HCT116 (cell line): ENCODE measurements around the gene MPZL2.

Experiments
- EZH2 ChIP-seq: fragments of 200-600 bp; sonication (generic); IDR thresholded peaks from 2 replicates; pipeline ENCODE4 v1.6.1; 2017; ENCODE audit warnings: antibody characterized with exemption, mixed run types
- EZH2phosphoT487 ChIP-seq: fragments of 200-600 bp; IDR thresholded peaks from 2 replicates; pipeline ENCODE4 v1.6.1; 2018; ENCODE audit warnings: antibody characterized with exemption, borderline replicate concordance
- JUND ChIP-seq: IDR thresholded peaks from 2 replicates; pipeline ENCODE4 v1.6.1; 2012
- MAX ChIP-seq: IDR thresholded peaks from 2 replicates; pipeline ENCODE4 v1.6.1; 2012
- POLR2A ChIP-seq: IDR thresholded peaks from 2 replicates; pipeline ENCODE4 v1.7.0; 2011; ENCODE audit warnings: borderline replicate concordance; ENCODE audit not compliant: insufficient read depth, insufficient read length; ENCODE audit errors: extremely low read depth
- POLR2AphosphoS5 ChIP-seq: IDR thresholded peaks from 2 replicates; pipeline ENCODE4 v1.6.1; 2011; ENCODE audit warnings: mild to moderate bottlenecking, low read depth, low read length, moderate library complexity
- RAD21 ChIP-seq: IDR thresholded peaks from 2 replicates; pipeline ENCODE4 v1.6.1; 2012; ENCODE audit warnings: low read depth, mild to moderate bottlenecking
- YY1 ChIP-seq: IDR thresholded peaks from 2 replicates; pipeline ENCODE4 v1.6.1; 2011; ENCODE audit warnings: low read length, low read depth, moderate library complexity, mild to moderate bottlenecking; ENCODE audit not compliant: insufficient replicate concordance; ENCODE audit errors: extremely low read depth
- ZBTB33 ChIP-seq: IDR thresholded peaks from 2 replicates; pipeline ENCODE4 v1.6.1; 2011; ENCODE audit warnings: mild to moderate bottlenecking, low read length, moderate library complexity; ENCODE audit not compliant: insufficient replicate concordance; ENCODE audit errors: extremely low read depth
- ZNF274 ChIP-seq: fragments of 200-500 bp; sonication (Bioruptor generic); IDR thresholded peaks from 2 replicates; pipeline ENCODE4 v1.6.1; 2014; ENCODE audit warnings: mild to moderate bottlenecking, low read depth, low read length, inconsistent platforms
- TF ChIP-seq, protein P1 (sequence below), 3 experiments: fragments of 200-600 bp in 1 of 3; sonication (generic) in 1 of 3; IDR thresholded peaks in 2 of 3; conservative IDR thresholded peaks in 1 of 3; 2 replicates each; pipeline ENCODE4 v1.5.1; 2012 to 2017; ENCODE audit warnings: low read depth in 2 of 3, low read length in 2 of 3, antibody characterized with exemption in 1 of 3, borderline replicate concordance in 1 of 3, control low read depth in 1 of 3, mild to moderate bottlenecking in 1 of 3, mixed read lengths in 1 of 3, mixed run types in 1 of 3, moderate library complexity in 1 of 3; ENCODE audit not compliant: insufficient read depth in 1 of 3
- TF ChIP-seq, protein P2 (sequence below): IDR thresholded peaks from 2 replicates; pipeline ENCODE4 v1.6.1; 2012; ENCODE audit warnings: low read depth

GRCh38 chr11:118241764-118242098 lies 22.4 kb downstream of the MPZL2 start:
- TF ChIP-seq, protein P1, sequence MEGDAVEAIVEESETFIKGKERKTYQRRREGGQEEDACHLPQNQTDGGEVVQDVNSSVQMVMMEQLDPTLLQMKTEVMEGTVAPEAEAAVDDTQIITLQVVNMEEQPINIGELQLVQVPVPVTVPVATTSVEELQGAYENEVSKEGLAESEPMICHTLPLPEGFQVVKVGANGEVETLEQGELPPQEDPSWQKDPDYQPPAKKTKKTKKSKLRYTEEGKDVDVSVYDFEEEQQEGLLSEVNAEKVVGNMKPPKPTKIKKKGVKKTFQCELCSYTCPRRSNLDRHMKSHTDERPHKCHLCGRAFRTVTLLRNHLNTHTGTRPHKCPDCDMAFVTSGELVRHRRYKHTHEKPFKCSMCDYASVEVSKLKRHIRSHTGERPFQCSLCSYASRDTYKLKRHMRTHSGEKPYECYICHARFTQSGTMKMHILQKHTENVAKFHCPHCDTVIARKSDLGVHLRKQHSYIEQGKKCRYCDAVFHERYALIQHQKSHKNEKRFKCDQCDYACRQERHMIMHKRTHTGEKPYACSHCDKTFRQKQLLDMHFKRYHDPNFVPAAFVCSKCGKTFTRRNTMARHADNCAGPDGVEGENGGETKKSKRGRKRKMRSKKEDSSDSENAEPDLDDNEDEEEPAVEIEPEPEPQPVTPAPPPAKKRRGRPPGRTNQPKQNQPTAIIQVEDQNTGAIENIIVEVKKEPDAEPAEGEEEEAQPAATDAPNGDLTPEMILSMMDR (IDR thresholded peaks at IDR 0.05 in 2 of 3, conservative IDR thresholded peaks at IDR 0.05 in 1 of 3; ENCODE audit: borderline replicate concordance in 1 of 3, insufficient read depth in 1 of 3, low read depth in 2 of 3, low read length in 2 of 3), result no peak
- TF ChIP-seq EZH2, result no peak
- no peak for TF ChIP-seq YY1
- no peak for TF ChIP-seq POLR2A
- no peak for TF ChIP-seq EZH2phosphoT487
- no peak for TF ChIP-seq MAX
- no peak for TF ChIP-seq POLR2AphosphoS5
- TF ChIP-seq ZNF274, result no peak
- TF ChIP-seq JUND, result no peak
- TF ChIP-seq RAD21, result no peak; the same call in 1 of the 2 replicates
- no peak for TF ChIP-seq ZBTB33
- TF ChIP-seq, protein P2, sequence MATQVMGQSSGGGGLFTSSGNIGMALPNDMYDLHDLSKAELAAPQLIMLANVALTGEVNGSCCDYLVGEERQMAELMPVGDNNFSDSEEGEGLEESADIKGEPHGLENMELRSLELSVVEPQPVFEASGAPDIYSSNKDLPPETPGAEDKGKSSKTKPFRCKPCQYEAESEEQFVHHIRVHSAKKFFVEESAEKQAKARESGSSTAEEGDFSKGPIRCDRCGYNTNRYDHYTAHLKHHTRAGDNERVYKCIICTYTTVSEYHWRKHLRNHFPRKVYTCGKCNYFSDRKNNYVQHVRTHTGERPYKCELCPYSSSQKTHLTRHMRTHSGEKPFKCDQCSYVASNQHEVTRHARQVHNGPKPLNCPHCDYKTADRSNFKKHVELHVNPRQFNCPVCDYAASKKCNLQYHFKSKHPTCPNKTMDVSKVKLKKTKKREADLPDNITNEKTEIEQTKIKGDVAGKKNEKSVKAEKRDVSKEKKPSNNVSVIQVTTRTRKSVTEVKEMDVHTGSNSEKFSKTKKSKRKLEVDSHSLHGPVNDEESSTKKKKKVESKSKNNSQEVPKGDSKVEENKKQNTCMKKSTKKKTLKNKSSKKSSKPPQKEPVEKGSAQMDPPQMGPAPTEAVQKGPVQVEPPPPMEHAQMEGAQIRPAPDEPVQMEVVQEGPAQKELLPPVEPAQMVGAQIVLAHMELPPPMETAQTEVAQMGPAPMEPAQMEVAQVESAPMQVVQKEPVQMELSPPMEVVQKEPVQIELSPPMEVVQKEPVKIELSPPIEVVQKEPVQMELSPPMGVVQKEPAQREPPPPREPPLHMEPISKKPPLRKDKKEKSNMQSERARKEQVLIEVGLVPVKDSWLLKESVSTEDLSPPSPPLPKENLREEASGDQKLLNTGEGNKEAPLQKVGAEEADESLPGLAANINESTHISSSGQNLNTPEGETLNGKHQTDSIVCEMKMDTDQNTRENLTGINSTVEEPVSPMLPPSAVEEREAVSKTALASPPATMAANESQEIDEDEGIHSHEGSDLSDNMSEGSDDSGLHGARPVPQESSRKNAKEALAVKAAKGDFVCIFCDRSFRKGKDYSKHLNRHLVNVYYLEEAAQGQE, result no peak
